Heart right ventricle (tissue), 16 donors: Measurements from ENCODE around the gene SCYL3. TPM values are rescaled to one million over a fixed set of nuclear protein-coding genes. Genes with fewer than 3 reads are reported as not detected.
"Not testable (repeated sequence)": the region's sequence is repeated elsewhere in the genome, so short reads cannot be mapped to it uniquely, and the experiment has no call there.

ENCODE experiments used
- ATAC-seq, 8 donors: fragments of 200-7000 bp; cut with Tn5 transposase; one replicate each; pipeline ENCODE4 v1.9.1; 2020; ENCODE audit warnings: mild to moderate bottlenecking in 8 of 8, moderate library complexity in 8 of 8, moderate number of reproducible peaks in 1 of 8
- DNase-seq, 2 donors: peaks; one replicate each; pipeline ENCODE4 v3.0.0-alpha.2; 2020
- H3K27ac ChIP-seq, 10 donors: fragments of 200-600 bp; sonication (generic) in 2 of 10; one replicate each; pipeline versions ENCODE4 v1.5.0 to v1.8.0; 2020 to 2022; ENCODE audit warnings: mild to moderate bottlenecking in 3 of 10
- H3K27me3 ChIP-seq, 7 donors: fragments of 200-600 bp; one replicate each; pipeline ENCODE4 v1.8.0; 2021 to 2022; ENCODE audit warnings: mild to moderate bottlenecking in 2 of 7
- H3K36me3 ChIP-seq, 9 donors: fragments of 200-600 bp; sonication (generic) in 1 of 9; one replicate each; pipeline versions ENCODE4 v1.5.0 to v1.8.0; 2020 to 2022; ENCODE audit warnings: mild to moderate bottlenecking in 2 of 9
- H3K4me1 ChIP-seq, 9 donors: fragments of 200-600 bp; sonication (generic) in 1 of 9; one replicate each; pipeline versions ENCODE4 v1.5.0 to v1.8.0; 2020 to 2022; ENCODE audit warnings: mild to moderate bottlenecking in 4 of 9
- H3K4me3 ChIP-seq, 10 donors: fragments of 200-600 bp; sonication (generic) in 2 of 10; one replicate each; pipeline versions ENCODE4 v1.5.0 to v1.8.0; 2020 to 2022; ENCODE audit warnings: mild to moderate bottlenecking in 7 of 10, moderate library complexity in 2 of 10
- H3K9me3 ChIP-seq, 11 donors: fragments of 200-600 bp in 10 of 11; sonication (generic) in 2 of 11; one replicate each; pipeline versions ENCODE4 v1.5.0 to v1.8.0; 2013 to 2022; ENCODE audit warnings: mild to moderate bottlenecking in 2 of 11, control low read depth in 1 of 11, moderate library complexity in 1 of 11
- WGBS, 2 donors: extraction: QIAGEN DNeasy Blood & Tissue Kit; methylation state at CpG; one replicate each; pipeline ENCODE4 v1.1.7; 2013; ENCODE audit warnings: inconsistent platforms in 1 of 2; 5-methylcytosine and 5-hydroxymethylcytosine counted together
- intact Hi-C, 10 donors: fragments of 100-400 bp; cut with DNase I; formaldehyde crosslinking; loops; one replicate each; pipeline versions ENCODE4 v1.11.1 to v1.14.2; 2022
- polyA plus RNA-seq, 2 donors: library from polyadenylated mRNA; stranded (reverse); fragments of 200-250 nt; gene quantifications; one replicate each; pipeline ENCODE4 v1.2.3, GENCODE V29; 2013
- total RNA-seq, 10 donors: library from RNA; stranded (reverse); fragmentation: NEBNext Ultra II Directional in 3 of 10; extraction: Animal tissue kit (Norgen Biotek cat#: 25700) in 3 of 10; gene quantifications; one replicate each; pipeline versions ENCODE4 v1.2.1 to v1.2.4, GENCODE V29; 2021 to 2023
- TF ChIP-seq, protein P1 (sequence below), 9 donors: fragments of 200-600 bp; sonication (generic) in 2 of 9; IDR thresholded peaks; one replicate each; pipeline versions ENCODE4 v1.5.0 to v1.8.0; 2021 to 2022; ENCODE audit warnings: antibody characterized with exemption in 9 of 9, mild to moderate bottlenecking in 5 of 9, moderate library complexity in 1 of 9
- donor health status: Arrhythmogenic right ventricular cardiomyopathy.
- donor health status: ischemic (EF 13 %, LVEDD 7.1; RV severe dilation, severe dysfunction).
- donor health status: healthy with polysubstance abuse.
- donor health status: DM: no; HTN: yes; CAD: no.
- donor health status: DM: no; HTN: no; CAD: no.
- donor health status: ischemic (EF 25% LVEDD 6.9; RV normal size, moderate dysfunction).
- donor health status: ischemic (EF 25% LVEDD 5.7; RV mildly dilated, moderate dysfunction).
- donor health status: healthy.
- donor health status: DM: yes; HTN: yes; CAD: no.
- donor health status: Ischemic cardiomyopathy.
- donor health status: ischemic (EF 35%, LVEDD 5.7; RV mildly dilated, moderate dysfunction).
- donor health status: nonischemic (EF 11% LVEDD 7.7; RV severe dilation, severe dysfunction).
- donor health status: DM: yes; HTN: yes; CAD: no.
- donor health status: PGD.
- donor health status: ischemic (EF 29% LVEDD 5.4; RV normal size, mild dysfunction).
- donor health status: nonischemic (EF 23%, LVEDD 6.1; RV moderate dilation, normal function).

The SCYL3 gene
- total and polyA plus RNA-seq, 12 donors, result 2.4 to 8.9 (median 5.7) TPM

GRCh38 chr1:169872906-169873305, 20.8 kb downstream of the SCYL3 start:
- peaks cover 0 to 6% (median 0%) of the 10 kb centered on the region in 9 donors for H3K4me1 ChIP-seq
- TF ChIP-seq, protein P1, sequence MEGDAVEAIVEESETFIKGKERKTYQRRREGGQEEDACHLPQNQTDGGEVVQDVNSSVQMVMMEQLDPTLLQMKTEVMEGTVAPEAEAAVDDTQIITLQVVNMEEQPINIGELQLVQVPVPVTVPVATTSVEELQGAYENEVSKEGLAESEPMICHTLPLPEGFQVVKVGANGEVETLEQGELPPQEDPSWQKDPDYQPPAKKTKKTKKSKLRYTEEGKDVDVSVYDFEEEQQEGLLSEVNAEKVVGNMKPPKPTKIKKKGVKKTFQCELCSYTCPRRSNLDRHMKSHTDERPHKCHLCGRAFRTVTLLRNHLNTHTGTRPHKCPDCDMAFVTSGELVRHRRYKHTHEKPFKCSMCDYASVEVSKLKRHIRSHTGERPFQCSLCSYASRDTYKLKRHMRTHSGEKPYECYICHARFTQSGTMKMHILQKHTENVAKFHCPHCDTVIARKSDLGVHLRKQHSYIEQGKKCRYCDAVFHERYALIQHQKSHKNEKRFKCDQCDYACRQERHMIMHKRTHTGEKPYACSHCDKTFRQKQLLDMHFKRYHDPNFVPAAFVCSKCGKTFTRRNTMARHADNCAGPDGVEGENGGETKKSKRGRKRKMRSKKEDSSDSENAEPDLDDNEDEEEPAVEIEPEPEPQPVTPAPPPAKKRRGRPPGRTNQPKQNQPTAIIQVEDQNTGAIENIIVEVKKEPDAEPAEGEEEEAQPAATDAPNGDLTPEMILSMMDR (IDR thresholded peaks at IDR 0.05), result no peak
- ATAC-seq (no peak), DNase-seq (no peak)
- H3K9me3 ChIP-seq, result no peaks in the 10 kb centered on the region
- peaks cover 0 to 100% (median 51%) of the 10 kb centered on the region in 9 donors for H3K36me3 ChIP-seq
- H3K27ac ChIP-seq, result no peak overlapping the region
- H3K4me3 ChIP-seq, result no peak overlapping the region
- intact Hi-C loops, result no loop called here
- H3K27me3 ChIP-seq, result no peaks in the 10 kb centered on the region

DNA sequence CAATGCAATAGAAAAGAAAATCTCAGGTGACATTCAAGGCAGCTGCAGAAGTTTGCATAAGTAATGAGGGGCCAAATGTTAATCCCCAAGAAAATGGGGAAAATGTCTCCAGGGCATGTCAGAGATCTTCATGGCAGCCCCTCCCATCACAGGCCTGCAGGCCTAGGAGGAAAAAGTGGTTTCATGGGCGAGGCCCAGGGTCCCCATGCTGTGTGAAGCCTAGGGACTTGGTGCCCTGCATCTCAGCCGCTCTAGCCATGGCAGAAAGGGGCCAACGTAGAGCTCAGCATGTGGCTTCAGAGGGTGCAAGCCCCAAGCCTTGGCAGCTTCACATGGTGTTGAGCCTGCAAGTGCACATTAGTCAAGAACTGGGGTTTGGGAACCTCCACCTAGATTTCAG, 21.7 kb downstream of the SCYL3 start:
- intact Hi-C loops, H3K27me3 ChIP-seq, H3K27ac ChIP-seq, ATAC-seq, H3K9me3 ChIP-seq, H3K4me3 ChIP-seq, DNase-seq, H3K4me1 ChIP-seq: not testable (repeated sequence)
- peaks cover 0 to 100% (median 51%) of the 10 kb centered on the region in 9 donors for H3K36me3 ChIP-seq
- WGBS, 2 donors, result 96 to 98% methylated on average over 3 of the region's 3 CpGs

- Histone ChIP-seq H3K36me3 (peaks cover 0 to 100% (median 64%) of the 10 kb centered on the region in 9 donors), H3K27ac (no peak overlapping the region), H3K4me3 (no peak overlapping the region), H3K9me3 (no peaks in the 10 kb centered on the region), H3K27me3 (no peaks in the 10 kb centered on the region), H3K4me1 (no peaks in the 10 kb centered on the region)
- ATAC-seq (no peak), DNase-seq (no peak)
- TF ChIP-seq, protein P1 (IDR thresholded peaks at IDR 0.05), result no peak
- 80 to 94% methylated on average over 1 of the region's 1 CpG for WGBS, 2 donors
- intact Hi-C loops, result no loop called here
Observed at GRCh38 chr1:169869426-169869825, 24.3 kb downstream of the SCYL3 start.

- intact Hi-C loops, result no loop called here
- no peaks in the 10 kb centered on the region for H3K9me3 ChIP-seq
- no peaks in the 10 kb centered on the region for H3K27me3 ChIP-seq
- 98 to 100% methylated on average over 2 of the region's 2 CpGs for WGBS, 2 donors
- peaks cover 0 to 100% (median 68%) of the 10 kb centered on the region in 9 donors for H3K36me3 ChIP-seq
- ATAC-seq (no peak), DNase-seq (no peak)
- H3K4me3 ChIP-seq, result no peak overlapping the region
- TF ChIP-seq, protein P1 (IDR thresholded peaks at IDR 0.05), result no peak
- H3K27ac ChIP-seq, result no peak overlapping the region
- no peaks in the 10 kb centered on the region for H3K4me1 ChIP-seq
Observed at GRCh38 chr1:169868978-169869377, 24.7 kb downstream of the SCYL3 start.

DNA sequence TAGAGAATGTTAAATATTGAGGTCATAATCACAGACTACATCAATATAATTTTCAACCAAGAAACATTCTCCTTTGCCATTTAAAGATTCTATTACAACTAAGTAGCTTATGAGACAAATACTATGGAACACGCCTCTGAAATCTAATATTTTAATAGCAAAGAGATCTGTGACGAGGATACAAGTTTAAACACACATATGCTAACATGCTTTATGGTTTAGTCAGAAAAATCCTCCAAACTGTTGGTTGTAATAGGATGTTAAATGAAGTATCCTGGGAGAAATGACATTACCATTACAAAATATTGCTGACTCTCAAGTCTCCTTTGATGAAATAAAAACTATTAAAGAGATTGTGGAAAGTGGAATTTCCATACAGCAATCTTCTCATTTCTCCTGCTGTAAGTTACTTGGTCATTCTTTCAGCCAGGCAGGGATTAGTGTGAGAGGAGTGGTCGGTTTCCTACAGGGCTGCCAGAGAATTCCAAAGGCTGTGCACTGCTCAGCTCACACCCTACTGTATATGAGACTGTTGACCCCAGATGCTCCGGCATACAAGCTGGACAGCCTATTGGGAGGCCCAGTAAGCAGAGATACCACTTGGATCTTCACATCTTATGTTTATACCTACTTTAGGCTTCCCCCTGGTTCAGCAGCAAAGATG, 26.6 kb downstream of the SCYL3 start:
- DNase-seq, result no peak
- TF ChIP-seq, protein P1 (IDR thresholded peaks at IDR 0.05), result no peak
- Histone ChIP-seq H3K36me3 (peaks cover 0 to 100% (median 73%) of the 10 kb centered on the region in 9 donors), H3K9me3 (no peaks in the 10 kb centered on the region), H3K4me3 (no peak overlapping the region), H3K27me3 (no peaks in the 10 kb centered on the region), H3K4me1 (no peaks in the 10 kb centered on the region), H3K27ac (no peak overlapping the region)
- no peak for ATAC-seq
- 89 to 93% methylated on average over 4 of the region's 4 CpGs for WGBS, 2 donors
- intact Hi-C loops, result no loop called here
